SK-N-SH treated with all-trans-retinoic acid at 6 μM for 48 hours (cell line): ENCODE measurements around the gene MYO9A.

Experiments
- BACH2 ChIP-seq: fragments of 250-450 bp; sonication (Bioruptor Pico); IDR thresholded peaks from 2 replicates; pipeline ENCODE4 v1.9.0; 2021; ENCODE audit warnings: mild to moderate bottlenecking, borderline replicate concordance
- ESRRG ChIP-seq: fragments of 250-450 bp; sonication (Bioruptor Pico); IDR thresholded peaks from 2 replicates; pipeline ENCODE4 v1.6.1; 2021; ENCODE audit warnings: mild to moderate bottlenecking
- GLIS3 ChIP-seq: fragments of 250-450 bp; sonication (Bioruptor Pico); IDR thresholded peaks from 2 replicates; pipeline ENCODE4 v1.5.0; 2020; ENCODE audit warnings: mild to moderate bottlenecking, moderate library complexity
- ISL1 ChIP-seq: fragments of 250-450 bp; sonication (Bioruptor Pico); IDR thresholded peaks from 2 replicates; pipeline ENCODE4 v2.1.2; 2022; ENCODE audit warnings: mild to moderate bottlenecking, moderate library complexity
- PPARA ChIP-seq: fragments of 250-450 bp; sonication (Bioruptor Pico); IDR thresholded peaks from 2 replicates; pipeline ENCODE4 v1.5.0; 2020; ENCODE audit warnings: mild to moderate bottlenecking, borderline replicate concordance
- SNAI2 ChIP-seq: fragments of 250-450 bp; sonication (Bioruptor Pico); IDR thresholded peaks from 2 replicates; pipeline ENCODE4 v1.5.0; 2020; ENCODE audit warnings: mild to moderate bottlenecking, moderate library complexity
- ZC3H10 ChIP-seq: fragments of 250-450 bp; sonication (Bioruptor Pico); IDR thresholded peaks from 2 replicates; pipeline ENCODE4 v1.5.1; 2021; ENCODE audit warnings: mild to moderate bottlenecking, moderate library complexity
- ZFP3 ChIP-seq: fragments of 250-450 bp; sonication (Bioruptor Pico); IDR thresholded peaks from 2 replicates; pipeline ENCODE4 v1.5.0; 2020; ENCODE audit warnings: mild to moderate bottlenecking, moderate library complexity
- TF ChIP-seq, protein P1 (sequence below): fragments of 250-450 bp; sonication (Bioruptor Pico); IDR thresholded peaks from 2 replicates; pipeline ENCODE4 v1.8.0; 2020; ENCODE audit warnings: mild to moderate bottlenecking, moderate library complexity, borderline replicate concordance
- TF ChIP-seq, protein P2 (sequence below): fragments of 250-450 bp; sonication (Bioruptor Pico); IDR thresholded peaks from 2 replicates; pipeline ENCODE4 v1.5.1; 2021; ENCODE audit warnings: mild to moderate bottlenecking, moderate library complexity

DNA sequence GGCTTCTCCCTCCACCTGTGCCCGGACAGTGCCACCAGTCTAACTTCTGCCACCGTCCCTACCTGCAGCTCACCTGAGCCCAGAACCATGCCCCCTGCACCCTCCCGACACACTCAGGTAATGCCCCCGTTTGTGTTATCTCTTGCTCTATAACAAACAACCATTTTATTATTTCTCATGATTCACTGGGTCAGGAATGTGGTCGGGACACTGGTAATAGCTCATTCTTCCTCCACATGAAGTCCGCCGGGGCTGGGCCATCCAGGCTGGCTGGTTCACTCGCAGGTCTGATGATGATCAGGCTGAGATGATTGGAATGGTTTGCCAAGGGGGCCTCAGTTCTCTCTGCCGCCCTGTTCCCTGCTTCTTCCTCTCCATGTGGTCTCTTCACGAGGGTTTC, 327.9 kb downstream of the MYO9A start:
- no peak for TF ChIP-seq ESRRG (CRISPR knock-in tag)
- no peak for TF ChIP-seq PPARA (CRISPR knock-in tag)
- TF ChIP-seq, protein P1, sequence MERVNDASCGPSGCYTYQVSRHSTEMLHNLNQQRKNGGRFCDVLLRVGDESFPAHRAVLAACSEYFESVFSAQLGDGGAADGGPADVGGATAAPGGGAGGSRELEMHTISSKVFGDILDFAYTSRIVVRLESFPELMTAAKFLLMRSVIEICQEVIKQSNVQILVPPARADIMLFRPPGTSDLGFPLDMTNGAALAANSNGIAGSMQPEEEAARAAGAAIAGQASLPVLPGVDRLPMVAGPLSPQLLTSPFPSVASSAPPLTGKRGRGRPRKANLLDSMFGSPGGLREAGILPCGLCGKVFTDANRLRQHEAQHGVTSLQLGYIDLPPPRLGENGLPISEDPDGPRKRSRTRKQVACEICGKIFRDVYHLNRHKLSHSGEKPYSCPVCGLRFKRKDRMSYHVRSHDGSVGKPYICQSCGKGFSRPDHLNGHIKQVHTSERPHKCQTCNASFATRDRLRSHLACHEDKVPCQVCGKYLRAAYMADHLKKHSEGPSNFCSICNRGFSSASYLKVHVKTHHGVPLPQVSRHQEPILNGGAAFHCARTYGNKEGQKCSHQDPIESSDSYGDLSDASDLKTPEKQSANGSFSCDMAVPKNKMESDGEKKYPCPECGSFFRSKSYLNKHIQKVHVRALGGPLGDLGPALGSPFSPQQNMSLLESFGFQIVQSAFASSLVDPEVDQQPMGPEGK (CRISPR knock-in tag): no peak
- TF ChIP-seq, protein P2, sequence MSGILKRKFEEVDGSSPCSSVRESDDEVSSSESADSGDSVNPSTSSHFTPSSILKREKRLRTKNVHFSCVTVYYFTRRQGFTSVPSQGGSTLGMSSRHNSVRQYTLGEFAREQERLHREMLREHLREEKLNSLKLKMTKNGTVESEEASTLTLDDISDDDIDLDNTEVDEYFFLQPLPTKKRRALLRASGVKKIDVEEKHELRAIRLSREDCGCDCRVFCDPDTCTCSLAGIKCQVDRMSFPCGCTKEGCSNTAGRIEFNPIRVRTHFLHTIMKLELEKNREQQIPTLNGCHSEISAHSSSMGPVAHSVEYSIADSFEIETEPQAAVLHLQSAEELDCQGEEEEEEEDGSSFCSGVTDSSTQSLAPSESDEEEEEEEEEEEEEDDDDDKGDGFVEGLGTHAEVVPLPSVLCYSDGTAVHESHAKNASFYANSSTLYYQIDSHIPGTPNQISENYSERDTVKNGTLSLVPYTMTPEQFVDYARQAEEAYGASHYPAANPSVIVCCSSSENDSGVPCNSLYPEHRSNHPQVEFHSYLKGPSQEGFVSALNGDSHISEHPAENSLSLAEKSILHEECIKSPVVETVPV (CRISPR knock-in tag): no peak
- TF ChIP-seq SNAI2 (CRISPR knock-in tag): no peak
- no peak for TF ChIP-seq ZFP3 (CRISPR knock-in tag)
- no peak for TF ChIP-seq BACH2 (CRISPR knock-in tag)
- no peak for TF ChIP-seq ZC3H10 (CRISPR knock-in tag)
- no peak for TF ChIP-seq GLIS3 (CRISPR knock-in tag)
- no peak for TF ChIP-seq ISL1 (CRISPR knock-in tag)
